IMR-90 (cell line): ENCODE data around the gene OR7G3. TPM values are rescaled to one million over a fixed set of nuclear protein-coding genes. Genes with fewer than 3 reads are reported as not detected.

Experiments
- ATAC-seq: fragments of 200-7000 bp; cut with Tn5 transposase; 2 replicates; pipeline ENCODE4 v1.9.1; 2020; ENCODE audit warnings: low read depth, mild to moderate bottlenecking, moderate library complexity
- BruUV-seq: library from RNA; stranded (reverse); fragments of 400-500 nt; replicated peaks from 2 replicates; lab custom pipeline; 2021; lab: Mats Ljungman, UMichigan
- CTCF ChIA-PET: fragments of 300-600 bp; formaldehyde crosslinking; extraction: SDS; loops from one replicate; lab custom pipeline; 2021; ENCODE audit warnings: antibody characterized with exemption; lab: Yijun Ruan, JAX
- POLR2A ChIA-PET: fragments of 300-600 bp; sonication (Branson Sonifier 250); formaldehyde crosslinking; loops from one replicate; lab custom pipeline; 2022; ENCODE audit warnings: antibody characterized with exemption; ENCODE audit not compliant: unreplicated experiment; lab: Charles Lee
- DNase-seq: peaks from one replicate; pipeline ENCODE4 v3.0.0; 2013
- H2AFZ ChIP-seq: replicated peaks from 2 replicates; pipeline ENCODE3; 2013; ENCODE audit warnings: low read length, mild to moderate bottlenecking; ENCODE audit not compliant: poor library complexity
- H2AK5ac ChIP-seq: 2 replicates; pipeline ENCODE4 v1.6.1; 2013; ENCODE audit warnings: low read depth, low read length, inconsistent platforms
- H2AK9ac ChIP-seq: replicated peaks from 2 replicates; pipeline ENCODE3; 2013; ENCODE audit warnings: mild to moderate bottlenecking, low read depth, low read length, moderate library complexity; ENCODE audit not compliant: poor library complexity
- H2BK120ac ChIP-seq: 2 replicates; pipeline ENCODE4 v1.6.1; 2013; ENCODE audit warnings: low read depth, low read length, inconsistent platforms
- H2BK15ac ChIP-seq: 3 replicates; pipeline ENCODE4 v1.6.1; 2013; ENCODE audit warnings: low read depth, low read length, inconsistent platforms
- H2BK20ac ChIP-seq: 2 replicates; pipeline ENCODE4 v1.6.1; 2013; ENCODE audit warnings: low read depth, mild to moderate bottlenecking, inconsistent platforms, low read length, moderate library complexity
- H2BK5ac ChIP-seq: 2 replicates; pipeline ENCODE4 v1.6.1; 2013; ENCODE audit warnings: mild to moderate bottlenecking, low read depth, low read length, inconsistent platforms; ENCODE audit not compliant: poor library complexity, severe bottlenecking
- H3K14ac ChIP-seq: replicated peaks from 2 replicates; pipeline ENCODE4 v1.6.1; 2013; ENCODE audit warnings: low read depth, low read length, inconsistent platforms
- H3K18ac ChIP-seq: 2 replicates; pipeline ENCODE4 v1.6.1; 2013; ENCODE audit warnings: low read depth, low read length, control low read depth
- H3K23ac ChIP-seq: 2 replicates; pipeline ENCODE4 v1.6.1; 2013; ENCODE audit warnings: low read depth, low read length, inconsistent platforms
- H3K27ac ChIP-seq: 2 replicates; pipeline ENCODE4 v1.5.1; 2013; ENCODE audit warnings: mild to moderate bottlenecking, control low read depth, low read length; ENCODE audit not compliant: insufficient read depth
- H3K27me3 ChIP-seq: 2 replicates; pipeline ENCODE4 v1.6.1; 2013; ENCODE audit warnings: low read length; ENCODE audit not compliant: control insufficient read depth, insufficient read depth
- H3K36me3 ChIP-seq: 2 replicates; pipeline ENCODE4 v1.6.1; 2013; ENCODE audit warnings: low read length, mixed read lengths; ENCODE audit not compliant: control insufficient read depth, insufficient read depth
- H3K4ac ChIP-seq: 2 replicates; pipeline ENCODE4 v1.6.1; 2013; ENCODE audit warnings: low read depth, low read length, inconsistent platforms
- H3K4me1 ChIP-seq: 2 replicates; pipeline ENCODE4 v1.6.1; 2013; ENCODE audit warnings: low read length, mixed read lengths; ENCODE audit not compliant: control insufficient read depth, insufficient read depth
- H3K4me2 ChIP-seq: 2 replicates; pipeline ENCODE4 v1.6.1; 2013; ENCODE audit warnings: low read depth, mild to moderate bottlenecking, control low read depth, low read length, moderate library complexity
- H3K4me3 ChIP-seq: 2 replicates; pipeline ENCODE4 v1.5.1; 2013; ENCODE audit warnings: low read depth, mild to moderate bottlenecking, control low read depth, low read length, moderate library complexity; ENCODE audit not compliant: insufficient read depth
- H3K56ac ChIP-seq: 2 replicates; pipeline ENCODE4 v1.6.1; 2013; ENCODE audit warnings: low read length, inconsistent platforms; ENCODE audit not compliant: insufficient read depth; ENCODE audit errors: extremely low read depth
- H3K79me1 ChIP-seq, 2 experiments: 2 replicates each; pipeline ENCODE4 v1.6.1; 2013; ENCODE audit warnings: low read length in 2 of 2, inconsistent platforms in 1 of 2, low read depth in 1 of 2
- H3K9ac ChIP-seq: 2 replicates; pipeline ENCODE4 v1.6.1; 2013; ENCODE audit warnings: low read depth, low read length, control low read depth
- H3K9me1 ChIP-seq: 2 replicates; pipeline ENCODE4 v1.6.1; 2013; ENCODE audit warnings: low read length, inconsistent platforms; ENCODE audit not compliant: insufficient read depth
- H3K9me3 ChIP-seq: 2 replicates; pipeline ENCODE4 v1.6.1; 2013; ENCODE audit warnings: low read length; ENCODE audit not compliant: control insufficient read depth, insufficient read depth
- H4K20me1 ChIP-seq: 2 replicates; pipeline ENCODE4 v1.6.1; 2013; ENCODE audit warnings: low read length, inconsistent platforms; ENCODE audit not compliant: insufficient read depth
- H4K5ac ChIP-seq: 2 replicates; pipeline ENCODE4 v1.6.1; 2013; ENCODE audit warnings: mild to moderate bottlenecking, low read depth, low read length, control low read depth
- H4K8ac ChIP-seq, 2 experiments: 2 replicates each; pipeline ENCODE4 v1.6.1; 2013; ENCODE audit warnings: low read depth in 2 of 2, low read length in 2 of 2, control low read depth in 1 of 2, inconsistent platforms in 1 of 2
- H4K91ac ChIP-seq: 2 replicates; pipeline ENCODE4 v1.6.1; 2013; ENCODE audit warnings: low read depth, low read length, inconsistent platforms; ENCODE audit not compliant: insufficient read depth
- BHLHE40 ChIP-seq: fragments of 150-350 bp; IDR thresholded peaks from 2 replicates; pipeline ENCODE4 v1.6.1; 2016; ENCODE audit warnings: mild to moderate bottlenecking, low read depth, low read length
- CEBPB ChIP-seq: IDR thresholded peaks from 2 replicates; pipeline ENCODE4 v1.6.1; 2012; ENCODE audit warnings: low read depth, low read length, improper control_type of control experiment
- CHD1 ChIP-seq: IDR thresholded peaks from 2 replicates; pipeline ENCODE4 v1.6.1; 2012; ENCODE audit warnings: low read depth, low read length, improper control_type of control experiment
- CTCF ChIP-seq: conservative IDR thresholded peaks from 2 replicates; pipeline ENCODE4 v1.5.1; 2012; ENCODE audit warnings: mild to moderate bottlenecking, low read depth, low read length, improper control_type of control experiment
- FOS ChIP-seq: fragments of 150-350 bp; IDR thresholded peaks from 2 replicates; pipeline ENCODE4 v1.6.1; 2016; ENCODE audit warnings: low read depth, low read length
- MAFK ChIP-seq: IDR thresholded peaks from 2 replicates; pipeline ENCODE4 v1.6.1; 2012; ENCODE audit warnings: low read depth, low read length, improper control_type of control experiment
- MAZ ChIP-seq: IDR thresholded peaks from 2 replicates; pipeline ENCODE4 v1.6.1; 2012; ENCODE audit warnings: low read depth, mild to moderate bottlenecking, low read length, improper control_type of control experiment, moderate library complexity, borderline replicate concordance
- MXI1 ChIP-seq: IDR thresholded peaks from 2 replicates; pipeline ENCODE4 v1.6.1; 2012; ENCODE audit warnings: low read depth, mild to moderate bottlenecking, low read length, moderate library complexity, borderline replicate concordance
- NFE2L2 ChIP-seq: fragments of 150-350 bp; IDR thresholded peaks from 2 replicates; pipeline ENCODE4 v1.6.1; 2016; ENCODE audit warnings: low read depth, mild to moderate bottlenecking, low read length
- POLR2A ChIP-seq: IDR thresholded peaks from 2 replicates; pipeline ENCODE4 v1.6.1; 2012; ENCODE audit warnings: mild to moderate bottlenecking, low read depth, low read length
- RAD21 ChIP-seq: IDR thresholded peaks from 2 replicates; pipeline ENCODE4 v1.6.1; 2012; ENCODE audit warnings: low read length, improper control_type of control experiment
- RCOR1 ChIP-seq: IDR thresholded peaks from 2 replicates; pipeline ENCODE4 v1.6.1; 2012; ENCODE audit warnings: mild to moderate bottlenecking, low read length, improper control_type of control experiment; ENCODE audit not compliant: insufficient replicate concordance
- RFX5 ChIP-seq: IDR thresholded peaks from 2 replicates; pipeline ENCODE4 v1.8.0; 2012; ENCODE audit warnings: low read depth, mild to moderate bottlenecking, low read length, moderate library complexity
- SMC3 ChIP-seq: fragments of 150-350 bp; IDR thresholded peaks from 2 replicates; pipeline ENCODE4 v1.6.1; 2016; ENCODE audit warnings: low read depth, mild to moderate bottlenecking, antibody characterized with exemption, low read length, moderate library complexity
- USF2 ChIP-seq: fragments of 150-350 bp; IDR thresholded peaks from 2 replicates; pipeline ENCODE4 v1.6.1; 2017; ENCODE audit warnings: mild to moderate bottlenecking, antibody characterized with exemption, low read length, low read depth
- WGBS, 2 experiments: methylation state at CpG; one replicate each; pipeline versions ENCODE4 v1.1.5 to v1.1.7; 2013; ENCODE audit warnings: missing lambda C conversion rate in 2 of 2; ENCODE audit not compliant: insufficient read length in 1 of 2; ENCODE audit errors: extremely low coverage in 2 of 2; 5-methylcytosine and 5-hydroxymethylcytosine counted together
- dilution Hi-C: fragments of 300-500 bp; cut with HindIII; formaldehyde crosslinking; loops from one replicate; pipeline ENCODE4 v1.14.3; 2018; ENCODE audit warnings: low sequenced_read_pairs; ENCODE audit not compliant: unreplicated experiment
- in situ Hi-C: fragments of 300-500 bp; cut with MboI; formaldehyde crosslinking; loops from 3 replicates; pipeline ENCODE4 v1.14.3; 2019; ENCODE audit warnings: low sequenced_read_pairs, inconsistent platforms, mixed read lengths
- intact Hi-C: fragments of 100-400 bp; cut with micrococcal nuclease; formaldehyde crosslinking; loops from 2 replicates; pipeline ENCODE4 v1.10.0; 2022
- polyA plus RNA-seq, 3 experiments: library from polyadenylated mRNA; depleted of rRNA; stranded (reverse); fragments of >200 nt; gene quantifications; 2 replicates each; pipeline ENCODE4 v1.2.3, GENCODE V29; 2012; ENCODE audit warnings: low replicate concordance in 1 of 3
- total RNA-seq: library from RNA; depleted of rRNA; stranded (reverse); fragments of >200 nt; gene quantifications from 2 replicates; pipeline ENCODE4 v1.2.3, GENCODE V29; 2012

Gene OR7G3
- total and polyA plus RNA-seq, 2 of the 4 experiments (the other 2 are of a cell fraction): not detected

GRCh38 chr19:9132422-9132821, 5.7 kb upstream of the OR7G3 start:
- Histone ChIP-seq H3K9me1 (no peaks in the 10 kb centered on the region), H3K18ac (no peak overlapping the region), H4K8ac (no peak overlapping the region), H2BK15ac (no peak overlapping the region), H3K4ac (no peak overlapping the region), H2AK5ac (no peak overlapping the region), H2BK120ac (no peak overlapping the region), H3K36me3 (no peaks in the 10 kb centered on the region), H2BK5ac (no peak overlapping the region), H2AFZ (no peak overlapping the region), H3K27ac (no peak overlapping the region), H4K20me1 (no peaks in the 10 kb centered on the region), H4K5ac (no peak overlapping the region), H3K4me3 (no peak overlapping the region), H3K14ac (no peak overlapping the region), H3K4me1 (no peaks in the 10 kb centered on the region), H4K91ac (no peak overlapping the region), H3K79me1 (no peaks in the 10 kb centered on the region), H2BK20ac (no peak overlapping the region), H3K23ac (no peak overlapping the region), H3K9me3 (no peaks in the 10 kb centered on the region), H3K4me2 (no peak overlapping the region), H3K27me3 (no peaks in the 10 kb centered on the region), H3K56ac (no peak overlapping the region), H2AK9ac (no peak overlapping the region), H3K9ac (no peak overlapping the region)
- dilution Hi-C loops (no loop called here), intact Hi-C loops (no loop called here), in situ Hi-C loops (loop anchor here (10.0 to 25.0 kb wide), 2 partner anchors 662 to 930 kb away; no protein-coding TSS in a partner anchor)
- ChIA-PET POLR2A (no interaction called here), CTCF (no interaction called here)
- no peak for DNase-seq
- TF ChIP-seq SMC3 (no peak), CHD1 (no peak), USF2 (no peak), MAZ (no peak), FOS (no peak), RCOR1 (no peak), MAFK (no peak), CEBPB (no peak), MXI1 (no peak), RAD21 (no peak), CTCF (no peak), BHLHE40 (no peak), NFE2L2 (no peak), POLR2A (no peak), RFX5 (no peak)
- no TSS peak for BruUV-seq
- no peak for ATAC-seq
- WGBS, 2 experiments: no CpG with 5 or more reads among the region's 5 CpGs
